GM23338 (cell line): ENCODE measurements around the gene ZBTB48. TPM values are rescaled to one million over a fixed set of nuclear protein-coding genes. Genes with fewer than 3 reads are reported as not detected.
"Not testable (repeated sequence)": the region's sequence is repeated elsewhere in the genome, so short reads cannot be mapped to it uniquely, and the experiment has no call there.

ENCODE experiments used
- ATAC-seq: fragments of 200-7000 bp; cut with Tn5 transposase; 3 replicates; pipeline ENCODE4 v1.9.1; 2020
- DNase-seq: peaks from one replicate; pipeline ENCODE4 v3.0.0-alpha.2; 2015; ENCODE audit warnings: low spot score
- H2AFZ ChIP-seq: fragments of 200-600 bp; sonication (generic); 2 replicates; pipeline ENCODE4 v1.8.0; 2016; ENCODE audit warnings: antibody characterized with exemption, mild to moderate bottlenecking, moderate library complexity
- H3F3A ChIP-seq: fragments of 200-600 bp; sonication (generic); replicated peaks from 2 replicates; pipeline ENCODE4 v1.8.0; 2017; ENCODE audit warnings: antibody characterized with exemption, mixed run types, low read depth
- H3K27ac ChIP-seq: fragments of 200-600 bp; sonication (generic); 2 replicates; pipeline ENCODE4 v1.6.1; 2016; ENCODE audit warnings: low read depth
- H3K27me3 ChIP-seq: fragments of 200-600 bp; sonication (generic); 2 replicates; pipeline ENCODE4 v1.8.0; 2016; ENCODE audit warnings: mild to moderate bottlenecking, mixed run types, moderate library complexity; ENCODE audit not compliant: insufficient read depth
- H3K36me3 ChIP-seq: fragments of 200-600 bp; sonication (generic); 2 replicates; pipeline ENCODE4 v1.8.0; 2016; ENCODE audit warnings: mild to moderate bottlenecking; ENCODE audit not compliant: insufficient read depth
- H3K4me1 ChIP-seq: fragments of 200-600 bp; sonication (generic); 2 replicates; pipeline ENCODE4 v1.8.0; 2016; ENCODE audit warnings: mild to moderate bottlenecking, moderate library complexity; ENCODE audit not compliant: insufficient read depth
- H3K4me2 ChIP-seq: fragments of 200-600 bp; sonication (generic); 2 replicates; pipeline ENCODE4 v1.7.1; 2017; ENCODE audit warnings: mixed run types
- H3K4me3 ChIP-seq: fragments of 200-600 bp; sonication (generic); 2 replicates; pipeline ENCODE4 v1.6.1; 2016; ENCODE audit warnings: mixed run types
- H3K79me2 ChIP-seq: fragments of 200-600 bp; sonication (generic); replicated peaks from 2 replicates; pipeline ENCODE4 v1.8.0; 2017; ENCODE audit warnings: mild to moderate bottlenecking; ENCODE audit not compliant: insufficient read depth
- H3K9me2 ChIP-seq: fragments of 200-600 bp; sonication (generic); 2 replicates; pipeline ENCODE4 v1.8.0; 2017; ENCODE audit not compliant: insufficient read depth
- H4K20me1 ChIP-seq: fragments of 200-600 bp; sonication (generic); replicated peaks from 2 replicates; pipeline ENCODE4 v1.8.0; 2017; ENCODE audit warnings: mild to moderate bottlenecking; ENCODE audit not compliant: insufficient read depth
- H3K27ac Mint-ChIP-seq: 2 replicates; pipeline ENCODE4 v1.8.0; 2020; ENCODE audit warnings: inconsistent platforms, mild to moderate bottlenecking, moderate library complexity, mixed read lengths
- H3K27me3 Mint-ChIP-seq: 3 replicates; pipeline ENCODE4 v1.8.0; 2022; ENCODE audit warnings: low read depth, mild to moderate bottlenecking, moderate library complexity, mixed read lengths, inconsistent platforms; ENCODE audit not compliant: insufficient read depth, poor library complexity
- H3K36me3 Mint-ChIP-seq: 3 replicates; pipeline ENCODE4 v1.8.0; 2021; ENCODE audit warnings: low read depth, mild to moderate bottlenecking, inconsistent platforms, moderate library complexity, mixed read lengths
- H3K4me1 Mint-ChIP-seq: 3 replicates; pipeline ENCODE4 v1.8.0; 2020; ENCODE audit warnings: mild to moderate bottlenecking, inconsistent platforms, mixed read lengths
- H3K4me3 Mint-ChIP-seq: 3 replicates; pipeline ENCODE4 v1.8.0; 2021; ENCODE audit warnings: moderate library complexity, mild to moderate bottlenecking, inconsistent platforms, mixed read lengths
- H3K9me3 Mint-ChIP-seq: 3 replicates; pipeline ENCODE4 v1.8.0; 2020; ENCODE audit warnings: moderate library complexity, mild to moderate bottlenecking, inconsistent platforms, mixed read lengths
- JUNB ChIP-seq: IDR thresholded peaks from one replicate; pipeline ENCODE4 v1.6.1; 2016; ENCODE audit warnings: antibody characterized with exemption; ENCODE audit not compliant: unreplicated experiment
- REST ChIP-seq: IDR thresholded peaks from one replicate; pipeline ENCODE4 v1.6.1; 2018; ENCODE audit warnings: antibody characterized with exemption; ENCODE audit not compliant: unreplicated experiment
- STAT1 ChIP-seq: IDR thresholded peaks from one replicate; pipeline ENCODE4 v1.6.1; 2016; ENCODE audit warnings: antibody characterized with exemption; ENCODE audit not compliant: unreplicated experiment
- ZNF114 ChIP-seq: fragments of 250-450 bp; sonication (Bioruptor Pico); IDR thresholded peaks from 2 replicates; pipeline ENCODE4 v1.5.0; 2020; ENCODE audit warnings: mild to moderate bottlenecking, moderate library complexity
- polyA plus RNA-seq: library from polyadenylated mRNA; unstranded; fragments of >200 nt; fragmentation: Nextera tagmentation; extraction: Ambion mirVana; gene quantifications from 2 replicates; pipeline ENCODE4 v1.2.1, GENCODE V29; 2016
- total RNA-seq: library from RNA; depleted of rRNA; stranded (reverse); fragments of >200 nt; shearing (Covaris generic); gene quantifications from 2 replicates; pipeline ENCODE4 v1.2.3, GENCODE V29; 2014
- TF ChIP-seq, protein P1 (sequence below): fragments of 250-450 bp; sonication (Bioruptor Pico); IDR thresholded peaks from 2 replicates; pipeline ENCODE4 v1.5.0; 2020; ENCODE audit warnings: mild to moderate bottlenecking, moderate library complexity

The ZBTB48 gene
- total and polyA plus RNA-seq, 2 experiments from 2014 or later: 17.3 to 25.5 TPM

DNA sequence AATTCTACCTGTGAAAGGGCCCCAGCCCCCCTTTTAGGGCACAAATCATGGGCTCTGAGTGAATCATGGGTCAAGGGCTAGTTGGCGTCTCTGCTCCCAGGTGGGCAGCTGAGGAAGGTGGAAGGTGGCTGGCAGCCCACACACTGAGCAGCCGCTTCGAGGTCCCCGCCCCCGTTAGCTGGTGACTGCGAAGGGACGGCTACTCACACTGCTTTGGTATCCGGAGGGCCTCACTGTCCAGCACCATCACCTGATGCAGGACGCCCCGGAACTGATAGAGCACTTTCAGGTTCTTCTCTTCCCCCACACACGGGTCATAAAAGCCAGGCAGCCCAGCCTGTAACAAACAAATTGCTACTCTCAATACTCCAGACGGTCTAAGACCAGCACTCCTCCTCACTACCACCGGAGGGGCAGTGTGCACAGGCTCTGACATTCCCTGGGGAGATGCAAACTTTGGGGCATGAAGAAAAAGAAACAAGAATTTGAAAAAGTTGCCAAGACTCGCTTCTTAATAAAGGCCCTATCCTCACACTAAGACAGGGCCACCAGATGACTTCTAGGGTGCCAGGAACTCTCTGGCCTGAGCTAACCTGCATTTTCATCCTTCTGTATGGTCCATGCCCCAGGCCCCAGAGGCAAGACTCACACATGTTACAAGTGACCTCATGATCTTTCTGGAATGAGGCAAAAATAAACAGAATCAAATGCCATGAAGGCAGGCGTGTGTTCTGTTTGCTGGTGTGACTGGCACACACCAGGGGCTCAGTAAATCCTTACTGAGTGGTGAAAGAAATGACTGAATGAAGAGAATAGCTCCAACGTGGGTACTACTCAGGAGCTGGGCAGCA, 56.3 kb downstream of the ZBTB48 start (continued):
- TF ChIP-seq REST (no peak), JUNB (no peak), ZNF114 (CRISPR knock-in tag) (no peak), STAT1 (no peak)
- TF ChIP-seq, protein P1, sequence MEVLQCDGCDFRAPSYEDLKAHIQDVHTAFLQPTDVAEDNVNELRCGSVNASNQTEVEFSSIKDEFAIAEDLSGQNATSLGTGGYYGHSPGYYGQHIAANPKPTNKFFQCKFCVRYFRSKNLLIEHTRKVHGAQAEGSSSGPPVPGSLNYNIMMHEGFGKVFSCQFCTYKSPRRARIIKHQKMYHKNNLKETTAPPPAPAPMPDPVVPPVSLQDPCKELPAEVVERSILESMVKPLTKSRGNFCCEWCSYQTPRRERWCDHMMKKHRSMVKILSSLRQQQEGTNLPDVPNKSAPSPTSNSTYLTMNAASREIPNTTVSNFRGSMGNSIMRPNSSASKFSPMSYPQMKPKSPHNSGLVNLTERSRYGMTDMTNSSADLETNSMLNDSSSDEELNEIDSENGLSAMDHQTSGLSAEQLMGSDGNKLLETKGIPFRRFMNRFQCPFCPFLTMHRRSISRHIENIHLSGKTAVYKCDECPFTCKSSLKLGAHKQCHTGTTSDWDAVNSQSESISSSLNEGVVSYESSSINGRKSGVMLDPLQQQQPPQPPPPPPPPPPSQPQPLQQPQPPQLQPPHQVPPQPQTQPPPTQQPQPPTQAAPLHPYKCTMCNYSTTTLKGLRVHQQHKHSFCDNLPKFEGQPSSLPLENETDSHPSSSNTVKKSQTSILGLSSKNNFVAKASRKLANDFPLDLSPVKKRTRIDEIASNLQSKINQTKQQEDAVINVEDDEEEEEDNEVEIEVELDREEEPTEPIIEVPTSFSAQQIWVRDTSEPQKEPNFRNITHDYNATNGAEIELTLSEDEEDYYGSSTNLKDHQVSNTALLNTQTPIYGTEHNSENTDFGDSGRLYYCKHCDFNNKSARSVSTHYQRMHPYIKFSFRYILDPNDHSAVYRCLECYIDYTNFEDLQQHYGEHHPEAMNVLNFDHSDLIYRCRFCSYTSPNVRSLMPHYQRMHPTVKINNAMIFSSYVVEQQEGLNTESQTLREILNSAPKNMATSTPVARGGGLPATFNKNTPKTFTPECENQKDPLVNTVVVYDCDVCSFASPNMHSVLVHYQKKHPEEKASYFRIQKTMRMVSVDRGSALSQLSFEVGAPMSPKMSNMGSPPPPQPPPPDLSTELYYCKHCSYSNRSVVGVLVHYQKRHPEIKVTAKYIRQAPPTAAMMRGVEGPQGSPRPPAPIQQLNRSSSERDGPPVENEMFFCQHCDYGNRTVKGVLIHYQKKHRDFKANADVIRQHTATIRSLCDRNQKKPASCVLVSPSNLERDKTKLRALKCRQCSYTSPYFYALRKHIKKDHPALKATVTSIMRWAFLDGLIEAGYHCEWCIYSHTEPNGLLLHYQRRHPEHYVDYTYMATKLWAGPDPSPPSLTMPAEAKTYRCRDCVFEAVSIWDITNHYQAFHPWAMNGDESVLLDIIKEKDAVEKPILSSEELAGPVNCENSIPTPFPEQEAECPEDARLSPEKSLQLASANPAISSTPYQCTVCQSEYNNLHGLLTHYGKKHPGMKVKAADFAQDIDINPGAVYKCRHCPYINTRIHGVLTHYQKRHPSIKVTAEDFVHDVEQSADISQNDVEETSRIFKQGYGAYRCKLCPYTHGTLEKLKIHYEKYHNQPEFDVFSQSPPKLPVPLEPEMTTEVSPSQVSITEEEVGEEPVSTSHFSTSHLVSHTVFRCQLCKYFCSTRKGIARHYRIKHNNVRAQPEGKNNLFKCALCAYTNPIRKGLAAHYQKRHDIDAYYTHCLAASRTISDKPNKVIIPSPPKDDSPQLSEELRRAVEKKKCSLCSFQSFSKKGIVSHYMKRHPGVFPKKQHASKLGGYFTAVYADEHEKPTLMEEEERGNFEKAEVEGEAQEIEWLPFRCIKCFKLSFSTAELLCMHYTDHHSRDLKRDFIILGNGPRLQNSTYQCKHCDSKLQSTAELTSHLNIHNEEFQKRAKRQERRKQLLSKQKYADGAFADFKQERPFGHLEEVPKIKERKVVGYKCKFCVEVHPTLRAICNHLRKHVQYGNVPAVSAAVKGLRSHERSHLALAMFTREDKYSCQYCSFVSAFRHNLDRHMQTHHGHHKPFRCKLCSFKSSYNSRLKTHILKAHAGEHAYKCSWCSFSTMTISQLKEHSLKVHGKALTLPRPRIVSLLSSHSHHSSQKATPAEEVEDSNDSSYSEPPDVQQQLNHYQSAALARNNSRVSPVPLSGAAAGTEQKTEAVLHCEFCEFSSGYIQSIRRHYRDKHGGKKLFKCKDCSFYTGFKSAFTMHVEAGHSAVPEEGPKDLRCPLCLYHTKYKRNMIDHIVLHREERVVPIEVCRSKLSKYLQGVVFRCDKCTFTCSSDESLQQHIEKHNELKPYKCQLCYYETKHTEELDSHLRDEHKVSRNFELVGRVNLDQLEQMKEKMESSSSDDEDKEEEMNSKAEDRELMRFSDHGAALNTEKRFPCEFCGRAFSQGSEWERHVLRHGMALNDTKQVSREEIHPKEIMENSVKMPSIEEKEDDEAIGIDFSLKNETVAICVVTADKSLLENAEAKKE: no peak

- H3K27me3 ChIP-seq, H3K4me1 ChIP-seq, H3K4me2 ChIP-seq, H3K79me2 ChIP-seq, H3K4me3 Mint-ChIP-seq, H2AFZ ChIP-seq, H4K20me1 ChIP-seq, H3K27me3 Mint-ChIP-seq, H3K4me3 ChIP-seq, H3K27ac ChIP-seq, H3K9me3 Mint-ChIP-seq, H3F3A ChIP-seq, H3K9me2 ChIP-seq, H3K27ac Mint-ChIP-seq, DNase-seq, ATAC-seq, H3K4me1 Mint-ChIP-seq: not testable (repeated sequence)
- H3K36me3 Mint-ChIP-seq: peaks cover 84% of the 10 kb centered on the region
- peaks cover 38% of the 10 kb centered on the region for H3K36me3 ChIP-seq
Observed at GRCh38 chr1:6636778-6637177, 57.0 kb downstream of the ZBTB48 start.
